Natural killer cell (primary cell): ENCODE results near the gene ARHGEF11. TPM values are rescaled to one million over a fixed set of nuclear protein-coding genes. Genes with fewer than 3 reads are reported as not detected.

Experiments used
- ATAC-seq, 3 donors: fragments of 150-1000 bp in 2 of 3; fragments of 200-7000 bp in 1 of 3; cut with Tn5 transposase; 1 replicate in 1 of 3; 2 replicates in 2 of 3; pipeline ENCODE4 v1.10.0; 2021; ENCODE audit warnings: mild to moderate bottlenecking in 2 of 3, moderate library complexity in 2 of 3
- DNase-seq, 2 donors: peaks; one replicate each; pipeline versions ENCODE4 v3.0.0 to v3.0.0-alpha.2; 2013 to 2021; ENCODE audit warnings: mixed read lengths in 1 of 2
- H3K27ac ChIP-seq: one replicate; pipeline ENCODE4 v1.5.1; 2013; ENCODE audit warnings: mild to moderate bottlenecking, low read length
- H3K27me3 ChIP-seq: one replicate; pipeline ENCODE4 v1.6.1; 2013; ENCODE audit warnings: low read length; ENCODE audit not compliant: control insufficient read depth, insufficient read depth
- H3K36me3 ChIP-seq: one replicate; pipeline ENCODE4 v1.6.1; 2013; ENCODE audit warnings: low read length; ENCODE audit not compliant: control insufficient read depth, insufficient read depth
- H3K4me1 ChIP-seq: one replicate; pipeline ENCODE4 v1.6.1; 2013; ENCODE audit warnings: low read length; ENCODE audit not compliant: control insufficient read depth, insufficient read depth
- H3K4me3 ChIP-seq: one replicate; pipeline ENCODE4 v1.5.1; 2013; ENCODE audit warnings: low read length
- H3K9me3 ChIP-seq: one replicate; pipeline ENCODE4 v1.6.1; 2013; ENCODE audit warnings: low read length; ENCODE audit not compliant: control insufficient read depth, insufficient read depth
- H3K27ac Mint-ChIP-seq, 2 donors: one replicate each; pipeline ENCODE4 v1.8.0; 2022; ENCODE audit warnings: mild to moderate bottlenecking in 2 of 2, mixed read lengths in 2 of 2, moderate library complexity in 1 of 2
- H3K27me3 Mint-ChIP-seq, 2 donors: one replicate each; pipeline ENCODE4 v1.8.0; 2022; ENCODE audit warnings: low read depth in 2 of 2, mixed read lengths in 2 of 2
- H3K36me3 Mint-ChIP-seq: one replicate; pipeline ENCODE4 v1.8.0; 2022; ENCODE audit warnings: mixed read lengths
- H3K4me1 Mint-ChIP-seq, 2 donors: one replicate each; pipeline ENCODE4 v1.8.0; 2022; ENCODE audit warnings: mixed read lengths in 2 of 2
- H3K4me3 Mint-ChIP-seq: one replicate; pipeline ENCODE4 v1.8.0; 2022; ENCODE audit warnings: mild to moderate bottlenecking, moderate library complexity, mixed read lengths
- H3K9me3 Mint-ChIP-seq, 2 donors: one replicate each; pipeline ENCODE4 v1.8.0; 2022; ENCODE audit warnings: mixed read lengths in 2 of 2
- CTCF ChIP-seq: fragments of 200-600 bp; IDR thresholded peaks from one replicate; pipeline ENCODE4 v1.8.0; 2022; ENCODE audit warnings: antibody characterized with exemption
- WGBS: methylation state at CpG from one replicate; pipeline ENCODE4 v1.1.7; 2013; ENCODE audit warnings: missing lambda C conversion rate; ENCODE audit not compliant: insufficient coverage; 5-methylcytosine and 5-hydroxymethylcytosine counted together
- intact Hi-C: fragments of 100-400 bp; cut with micrococcal nuclease; formaldehyde crosslinking; loops from one replicate; pipeline ENCODE4 v1.14.2; 2022
- total RNA-seq, 4 donors: library from RNA; stranded (reverse); fragments of 120-200 nt in 1 of 4; gene quantifications; one replicate each; pipeline versions ENCODE4 v1.2.3 to v1.2.4, GENCODE V29; 2013 to 2022

ARHGEF11 gene
- total RNA-seq, 3 donors from 2014 or later (not counting 1 experiment from before 2014, with no cell fraction given) = 1.7 to 2.8 (median 2.4) TPM

- intact Hi-C loops = no loop called here
- no peaks in the 10 kb centered on the region for H3K36me3 Mint-ChIP-seq
- peaks cover 9 to 10% of the 10 kb centered on the region in 2 donors for H3K4me1 Mint-ChIP-seq
- Histone ChIP-seq H3K4me3 (no peak overlapping the region), H3K27me3 (no peaks in the 10 kb centered on the region), H3K4me1 (peaks cover 11% of the 10 kb centered on the region), H3K9me3 (no peaks in the 10 kb centered on the region), H3K36me3 (no peaks in the 10 kb centered on the region), H3K27ac (no peak overlapping the region)
- 89% methylated on average over 2 of the region's 2 CpGs for WGBS
- ATAC-seq (no peak), DNase-seq (no peak)
- H3K4me3 Mint-ChIP-seq = no peak overlapping the region
- no peak overlapping the region for H3K27ac Mint-ChIP-seq
- no peaks in the 10 kb centered on the region for H3K9me3 Mint-ChIP-seq
- TF ChIP-seq CTCF = no peak
- H3K27me3 Mint-ChIP-seq = peaks cover 14 to 25% of the 10 kb centered on the region in 2 donors
Observed at GRCh38 chr1:156964441-156964840, 81.1 kb downstream of the ARHGEF11 start.

GRCh38 chr1:156963621-156964020, 81.9 kb downstream of the ARHGEF11 start:
- H3K4me1 ChIP-seq = peaks cover 11% of the 10 kb centered on the region
- TF ChIP-seq CTCF = no peak
- Mint-ChIP-seq H3K4me3 (peak overlapping the region; percentile 9), H3K9me3 (no peaks in the 10 kb centered on the region), H3K4me1 (peaks cover 9 to 10% of the 10 kb centered on the region in 2 donors), H3K36me3 (no peaks in the 10 kb centered on the region), H3K27me3 (peaks cover 12 to 30% of the 10 kb centered on the region in 2 donors), H3K27ac (peak overlapping the region in 1 of 2 donors; percentile 35)
- no peaks in the 10 kb centered on the region for H3K9me3 ChIP-seq
- H3K36me3 ChIP-seq = no peaks in the 10 kb centered on the region
- ATAC-seq (peak in 2 of 3 donors; percentile 24 to 38), DNase-seq (peak in 1 of 2 donors; percentile 62)
- H3K27ac ChIP-seq = no peak overlapping the region
- H3K27me3 ChIP-seq = no peaks in the 10 kb centered on the region
- 22% methylated on average over 3 of the region's 3 CpGs for WGBS
- intact Hi-C loops = no loop called here
- H3K4me3 ChIP-seq = no peak overlapping the region

GRCh38 chr1:156961709-156962108, 83.8 kb downstream of the ARHGEF11 start:
- Mint-ChIP-seq H3K4me3 (no peak overlapping the region), H3K4me1 (peaks cover 9 to 15% of the 10 kb centered on the region in 2 donors)

More at GRCh38 chr1:156961709-156962108, 83.8 kb downstream of the ARHGEF11 start:
- no peak overlapping the region for H3K27ac ChIP-seq
- Mint-ChIP-seq H3K27me3 (peaks cover 11 to 35% of the 10 kb centered on the region in 2 donors), H3K9me3 (no peaks in the 10 kb centered on the region), H3K36me3 (no peaks in the 10 kb centered on the region), H3K27ac (no peak overlapping the region)
- intact Hi-C loops = no loop called here
- no peak overlapping the region for H3K4me3 ChIP-seq
- peak in 1 of 3 donors; percentile 33 for ATAC-seq
- 58% methylated on average over 4 of the region's 4 CpGs for WGBS
- no peak for TF ChIP-seq CTCF
- no peaks in the 10 kb centered on the region for H3K36me3 ChIP-seq
- peaks cover 11% of the 10 kb centered on the region for H3K4me1 ChIP-seq
- no peaks in the 10 kb centered on the region for H3K27me3 ChIP-seq
- DNase-seq = peak in 1 of 2 donors; percentile 60
- H3K9me3 ChIP-seq = no peaks in the 10 kb centered on the region
